ENCODE measurements around the gene SLC6A14.

SLC6A14 gene, protein sequence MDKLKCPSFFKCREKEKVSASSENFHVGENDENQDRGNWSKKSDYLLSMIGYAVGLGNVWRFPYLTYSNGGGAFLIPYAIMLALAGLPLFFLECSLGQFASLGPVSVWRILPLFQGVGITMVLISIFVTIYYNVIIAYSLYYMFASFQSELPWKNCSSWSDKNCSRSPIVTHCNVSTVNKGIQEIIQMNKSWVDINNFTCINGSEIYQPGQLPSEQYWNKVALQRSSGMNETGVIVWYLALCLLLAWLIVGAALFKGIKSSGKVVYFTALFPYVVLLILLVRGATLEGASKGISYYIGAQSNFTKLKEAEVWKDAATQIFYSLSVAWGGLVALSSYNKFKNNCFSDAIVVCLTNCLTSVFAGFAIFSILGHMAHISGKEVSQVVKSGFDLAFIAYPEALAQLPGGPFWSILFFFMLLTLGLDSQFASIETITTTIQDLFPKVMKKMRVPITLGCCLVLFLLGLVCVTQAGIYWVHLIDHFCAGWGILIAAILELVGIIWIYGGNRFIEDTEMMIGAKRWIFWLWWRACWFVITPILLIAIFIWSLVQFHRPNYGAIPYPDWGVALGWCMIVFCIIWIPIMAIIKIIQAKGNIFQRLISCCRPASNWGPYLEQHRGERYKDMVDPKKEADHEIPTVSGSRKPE

DNA sequence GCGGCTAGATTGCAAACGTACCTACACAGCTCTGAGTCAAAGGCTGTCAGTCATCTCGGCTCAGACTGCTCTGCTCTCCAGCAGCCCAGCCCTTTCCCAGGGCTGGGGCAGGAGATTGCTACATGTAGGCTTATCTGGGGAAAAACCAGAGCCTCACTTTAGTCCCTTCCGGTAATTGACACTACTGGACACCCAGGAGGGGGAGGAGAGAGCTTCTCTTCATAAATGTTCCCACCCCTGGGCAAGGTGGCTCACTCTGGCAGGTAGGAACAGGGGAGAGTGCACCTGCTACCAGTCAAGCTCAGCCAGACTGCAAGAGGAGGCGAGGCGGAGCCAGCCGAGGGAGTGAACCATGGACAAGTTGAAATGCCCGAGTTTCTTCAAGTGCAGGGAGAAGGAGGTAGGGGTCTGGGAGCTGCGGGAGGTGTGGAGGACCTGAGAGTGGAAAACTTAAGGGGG lies at the start of gene SLC6A14:
SLC6A14 (plus strand) TSS at position 249 of the 459 bp plus-strand sequence; CDS start at position 353, 104 bp downstream.
- DNase-seq: no peak

DNA sequence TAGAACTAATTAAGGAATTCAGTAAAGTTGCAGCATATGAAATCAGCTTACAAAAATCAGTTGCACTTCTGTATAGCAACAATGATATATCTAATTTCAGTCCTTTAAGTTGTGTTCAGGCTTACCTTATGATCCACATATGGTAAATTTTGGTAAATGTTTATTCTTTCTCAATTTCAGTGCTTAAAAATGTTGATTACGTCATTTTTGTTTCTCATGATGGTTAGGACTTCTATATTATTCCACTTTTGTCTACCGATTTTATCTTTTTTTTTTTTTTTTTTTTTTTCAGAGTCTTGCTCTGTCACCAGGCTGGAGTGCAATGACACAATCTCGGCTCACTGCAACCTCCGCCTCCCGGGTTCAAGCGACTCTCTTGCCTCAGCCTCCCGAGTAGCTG lies 40.7 kb upstream of the SLC6A14 start:
- DNase-seq: no peak

GRCh38 chrX:116399681-116400080 lies 36.7 kb upstream of the SLC6A14 start:
- DNase-seq: no peak

DNA sequence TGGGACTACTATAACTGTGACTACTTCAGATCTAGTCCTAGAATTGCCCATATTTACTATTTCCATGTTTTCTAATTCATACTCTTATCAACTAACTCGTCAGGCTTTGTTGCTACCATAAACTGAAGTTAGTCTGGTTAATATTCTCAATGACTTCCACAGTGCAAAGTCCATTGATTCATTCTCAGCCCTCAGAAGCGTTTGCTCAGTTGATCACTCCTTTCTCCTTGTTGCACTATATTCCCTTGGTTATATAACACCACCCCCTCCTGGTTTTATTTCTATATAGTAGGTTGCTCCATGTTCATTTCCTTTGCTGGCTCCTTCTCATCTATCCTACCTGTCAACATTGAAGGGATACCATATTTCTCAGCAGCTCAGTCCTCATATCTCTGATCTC lies 27.2 kb upstream of the SLC6A14 start:
- DNase-seq: no peak

DNA sequence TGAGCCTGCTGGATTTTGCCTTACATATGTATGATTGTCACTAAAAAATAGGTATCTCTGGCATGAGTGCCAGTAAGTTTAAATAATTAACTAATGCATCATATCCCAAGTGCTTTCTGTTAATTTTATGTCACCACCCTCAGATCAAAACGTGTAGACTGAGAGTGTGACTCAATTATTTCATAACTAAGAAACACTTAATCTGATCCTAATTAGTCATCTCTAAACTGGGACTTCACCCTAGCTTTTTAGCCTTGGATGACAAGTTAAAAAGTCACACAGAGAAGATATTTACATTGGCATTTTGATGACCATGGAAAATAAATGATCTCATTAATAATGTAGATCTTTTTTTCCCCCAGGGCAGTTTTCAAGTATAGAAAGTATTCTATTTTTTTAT lies 23.1 kb upstream of the SLC6A14 start:
- DNase-seq: no peak

DNA sequence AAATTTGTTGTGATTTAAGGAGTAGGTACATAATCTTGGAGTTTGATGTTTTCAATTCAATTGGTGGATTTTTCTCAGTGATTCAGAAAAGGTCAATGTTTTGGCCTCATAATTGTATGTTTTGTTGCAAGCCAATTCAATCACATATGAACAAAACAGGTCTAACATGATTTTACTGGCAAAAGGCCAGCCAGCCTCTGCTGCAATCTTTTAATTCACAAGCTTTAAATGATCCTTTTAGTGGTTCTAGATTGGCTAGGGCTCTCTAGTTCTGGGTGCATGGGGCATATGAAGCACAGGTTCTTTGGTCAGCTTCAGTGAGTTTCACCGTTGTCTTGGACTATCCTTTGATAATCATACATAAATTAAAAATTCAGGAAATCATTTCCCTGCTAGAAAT lies 19.2 kb upstream of the SLC6A14 start:
- no peak for DNase-seq

DNA sequence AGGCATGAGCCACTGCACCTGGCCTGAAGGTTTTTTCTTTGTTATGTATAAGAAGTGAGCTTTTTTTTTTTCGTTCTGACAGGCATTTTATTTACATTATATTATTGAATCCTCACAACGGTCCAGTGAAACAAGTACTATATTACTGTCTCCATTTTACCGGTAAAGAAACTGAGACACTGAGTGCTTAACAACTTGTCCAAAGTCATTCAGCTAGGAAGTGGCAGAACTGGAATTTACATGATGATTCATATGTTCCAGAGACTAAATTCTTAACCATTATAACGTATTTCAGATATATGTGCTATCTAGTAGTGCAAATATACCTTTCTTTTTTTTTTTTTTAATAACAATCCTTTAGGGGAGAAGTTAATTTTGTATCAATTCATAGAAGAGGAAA lies 18.4 kb upstream of the SLC6A14 start:
- DNase-seq: no peak

DNA sequence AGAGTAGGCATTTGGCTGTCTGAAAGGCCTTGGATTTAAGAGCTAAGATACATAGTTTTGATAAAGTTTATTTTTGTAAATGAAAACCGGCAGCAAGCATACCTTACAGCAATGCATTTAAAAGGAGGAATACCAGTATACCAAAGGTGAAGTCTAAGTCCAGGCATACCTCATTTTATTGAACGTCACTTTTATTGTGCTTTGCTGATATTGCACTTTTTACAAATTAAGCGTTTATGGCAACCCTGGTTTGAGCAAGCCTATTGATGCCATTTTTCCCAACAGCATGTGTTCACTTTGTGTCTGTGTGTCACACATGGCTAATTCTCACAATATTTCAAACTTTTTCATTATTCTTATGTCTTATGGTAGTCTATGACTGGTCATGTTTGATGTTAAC lies 8.4 kb upstream of the SLC6A14 start:
- DNase-seq: no peak

GRCh38 chrX:116435597-116435996 lies 809 bp upstream of the SLC6A14 start:
- no peak for DNase-seq

- DNase-seq: no peak
Measured at GRCh38 chrX:116449156-116449555, 12.8 kb downstream of the SLC6A14 start.

- no peak for DNase-seq
Measured at GRCh38 chrX:116462822-116463221, 26.4 kb downstream of the SLC6A14 start, which contains the start of gene CT83. Gene CT83 (minus strand): TSS chrX:116462976. CDS start chrX:116462856, 120 bp downstream.

DNA sequence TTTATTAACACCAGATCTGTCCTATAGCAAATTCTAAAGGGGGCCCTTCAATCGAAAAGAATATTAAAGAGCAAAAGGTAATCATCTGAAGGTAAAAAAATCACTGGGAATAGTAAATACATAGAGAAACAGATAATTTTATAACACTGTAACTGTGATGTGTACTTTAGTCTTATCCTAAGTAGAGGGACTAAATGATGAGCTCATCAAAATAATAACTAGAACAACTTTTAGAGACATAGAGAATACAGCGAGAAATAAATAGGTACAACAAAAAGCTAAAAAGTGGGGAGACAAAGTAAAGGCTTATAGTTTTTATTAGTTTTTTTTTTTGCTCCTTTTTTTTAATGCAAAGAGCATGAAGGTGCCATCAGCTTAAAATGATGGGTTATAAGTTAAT lies 43.7 kb downstream of the SLC6A14 start:
- no peak for DNase-seq

DNA sequence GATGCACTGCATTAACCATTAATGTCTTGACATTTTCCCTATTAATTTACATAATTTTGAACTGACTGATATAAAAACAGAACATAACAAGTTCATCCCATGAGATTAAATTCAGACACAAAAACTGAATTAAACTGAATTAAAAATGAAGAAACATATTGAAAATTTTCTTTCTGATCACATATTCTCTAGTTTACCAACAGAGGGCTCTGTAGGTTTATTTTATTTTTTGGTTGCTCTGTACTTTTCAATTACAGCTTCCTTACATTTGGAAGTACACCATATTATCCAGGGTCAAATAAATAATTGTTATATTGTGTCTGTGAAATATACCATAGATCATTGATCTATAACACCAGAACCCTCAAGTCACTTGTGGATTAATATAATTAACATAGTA lies 53.7 kb downstream of the SLC6A14 start:
- DNase-seq: peak; percentile 26

GRCh38 chrX:116493271-116493670 lies 56.9 kb downstream of the SLC6A14 start:
- no peak for DNase-seq

- DNase-seq: no peak
Measured at GRCh38 chrX:116499780-116500179, 63.4 kb downstream of the SLC6A14 start.
